PC-3 (cell line): ENCODE measurements around the gene TNNC1.

Source experiments
- EZH2 ChIP-seq: fragments of 300-600 bp; sonication (generic); IDR thresholded peaks from one replicate; pipeline ENCODE4 v1.6.1; 2017; ENCODE audit warnings: antibody characterized with exemption, mild to moderate bottlenecking, low read length; ENCODE audit not compliant: unreplicated experiment
- EZH2phosphoT487 ChIP-seq: fragments of 300-600 bp; sonication (generic); IDR thresholded peaks from 2 replicates; pipeline ENCODE4 v1.6.1; 2018; ENCODE audit warnings: mild to moderate bottlenecking, antibody characterized with exemption, low read length, borderline replicate concordance
- TF ChIP-seq, protein P1 (sequence below): fragments of 300-600 bp; sonication (generic); conservative IDR thresholded peaks from 2 replicates; pipeline ENCODE4 v1.5.1; 2017; ENCODE audit warnings: antibody characterized with exemption, low read depth, mild to moderate bottlenecking, low read length

DNA sequence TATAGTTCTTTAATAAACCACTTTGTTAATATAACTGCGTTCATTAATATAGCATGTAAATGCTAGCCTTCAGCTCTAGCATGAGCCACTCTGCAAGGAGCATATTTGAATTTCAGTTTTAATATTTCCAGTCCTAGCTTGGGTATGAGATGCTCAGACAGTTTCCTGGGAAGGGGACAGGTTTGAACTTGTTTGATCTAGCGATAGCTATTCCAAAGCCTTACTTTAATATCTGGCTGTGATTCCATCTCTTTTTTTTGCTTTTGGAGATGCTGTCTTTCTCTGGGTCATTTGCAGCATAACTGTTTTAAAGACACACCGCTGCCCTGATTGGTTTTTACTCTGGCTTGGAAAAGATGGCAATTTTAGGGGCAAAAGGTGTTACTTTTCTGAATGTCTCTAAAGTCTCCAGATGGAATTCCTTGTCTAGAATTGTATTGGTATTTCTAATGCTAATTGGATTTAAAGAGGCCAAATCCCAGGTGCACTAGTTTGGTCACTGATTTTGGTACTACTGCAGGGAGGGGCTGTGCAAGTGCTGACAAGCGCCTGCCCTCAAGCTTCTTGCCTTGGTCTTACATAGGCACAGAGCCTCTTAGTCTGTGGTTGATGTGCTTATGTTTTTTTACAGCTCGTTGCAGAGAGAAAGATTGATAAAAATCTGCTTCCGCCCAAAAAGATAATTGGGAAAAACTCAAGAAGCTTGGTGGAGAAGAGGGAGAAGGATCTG, 4.4 kb upstream of the TNNC1 start:
- TF ChIP-seq, protein P1, sequence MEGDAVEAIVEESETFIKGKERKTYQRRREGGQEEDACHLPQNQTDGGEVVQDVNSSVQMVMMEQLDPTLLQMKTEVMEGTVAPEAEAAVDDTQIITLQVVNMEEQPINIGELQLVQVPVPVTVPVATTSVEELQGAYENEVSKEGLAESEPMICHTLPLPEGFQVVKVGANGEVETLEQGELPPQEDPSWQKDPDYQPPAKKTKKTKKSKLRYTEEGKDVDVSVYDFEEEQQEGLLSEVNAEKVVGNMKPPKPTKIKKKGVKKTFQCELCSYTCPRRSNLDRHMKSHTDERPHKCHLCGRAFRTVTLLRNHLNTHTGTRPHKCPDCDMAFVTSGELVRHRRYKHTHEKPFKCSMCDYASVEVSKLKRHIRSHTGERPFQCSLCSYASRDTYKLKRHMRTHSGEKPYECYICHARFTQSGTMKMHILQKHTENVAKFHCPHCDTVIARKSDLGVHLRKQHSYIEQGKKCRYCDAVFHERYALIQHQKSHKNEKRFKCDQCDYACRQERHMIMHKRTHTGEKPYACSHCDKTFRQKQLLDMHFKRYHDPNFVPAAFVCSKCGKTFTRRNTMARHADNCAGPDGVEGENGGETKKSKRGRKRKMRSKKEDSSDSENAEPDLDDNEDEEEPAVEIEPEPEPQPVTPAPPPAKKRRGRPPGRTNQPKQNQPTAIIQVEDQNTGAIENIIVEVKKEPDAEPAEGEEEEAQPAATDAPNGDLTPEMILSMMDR = no peak
- no peak for TF ChIP-seq EZH2
- no peak for TF ChIP-seq EZH2phosphoT487
